HCT116 (cell line): ENCODE data around the gene RASL10A. TPM values are rescaled to one million over a fixed set of nuclear protein-coding genes. Genes with fewer than 3 reads are reported as not detected.
A peak's percentile ranks its signal among the peaks of the same experiment; 100 is the strongest.

Experiments used
- ATAC-seq: fragments of 200-7000 bp; cut with Tn5 transposase; 2 replicates; pipeline ENCODE4 v1.9.1; 2020; ENCODE audit warnings: mild to moderate bottlenecking, moderate library complexity
- BruUV-seq: library from RNA; stranded (reverse); fragments of 400-500 nt; replicated peaks from 2 replicates; lab custom pipeline; 2021; lab: Mats Ljungman, UMichigan
- CTCF ChIA-PET: fragments of 300-600 bp; sonication (Branson Sonifier 250); formaldehyde crosslinking; loops from one replicate; lab custom pipeline; 2021; ENCODE audit warnings: antibody characterized with exemption; lab: Charles Lee
- POLR2A ChIA-PET: fragments of 300-600, 350-600 bp; sonication (Branson Sonifier 250); formaldehyde crosslinking; loops from one replicate; lab custom pipeline; 2021; ENCODE audit warnings: antibody characterized with exemption; lab: Charles Lee
- RAD21 ChIA-PET, 2 experiments: fragments of 300-600 bp; sonication (Branson Sonifier 250); formaldehyde crosslinking; loops; one replicate each; lab custom pipeline; 2023; ENCODE audit warnings: low total read pairs in 2 of 2; ENCODE audit not compliant: uncharacterized antibody in 2 of 2, unreplicated experiment in 2 of 2, low non-redundant PET in 1 of 2; lab: Charles Lee
- DNase-seq: peaks from one replicate; pipeline ENCODE4 v3.0.0-alpha.2; 2010; ENCODE audit warnings: low read depth, low spot score
- H2AFZ ChIP-seq: fragments of 200-600 bp; shearing (Covaris generic), sonication (generic); 2 replicates; pipeline ENCODE4 v1.6.1; 2017; ENCODE audit warnings: low read depth, mixed run types, mixed read lengths, antibody characterized with exemption, low read length; ENCODE audit not compliant: poor library complexity, severe bottlenecking
- H3K27ac ChIP-seq: 2 replicates; pipeline ENCODE4 v1.5.1; 2012; ENCODE audit warnings: low read depth, low read length
- H3K27me3 ChIP-seq: fragments of 200-600 bp; sonication (generic); 2 replicates; pipeline ENCODE4 v1.6.1; 2016; ENCODE audit warnings: mixed run types, low read length, mixed read lengths; ENCODE audit not compliant: insufficient read depth
- H3K36me3 ChIP-seq, 2 experiments: fragments of 200-500 bp in 1 of 2; fragments of 200-600 bp in 1 of 2; sonication (Bioruptor generic) in 1 of 2; sonication (generic) in 1 of 2; 2 replicates each; pipeline versions ENCODE4 v1.5.1 to v1.6.1; 2014 to 2016; ENCODE audit warnings: low read length in 2 of 2, inconsistent platforms in 1 of 2, mixed read lengths in 1 of 2, mixed run types in 1 of 2; ENCODE audit not compliant: insufficient read depth in 2 of 2, control insufficient read depth in 1 of 2
- H3K4me1 ChIP-seq, 2 experiments: fragments of 200-600 bp in 1 of 2; sonication (generic) in 1 of 2; 2 replicates each; pipeline versions ENCODE4 v1.5.1 to v1.6.1; 2012 to 2017; ENCODE audit warnings: low read length in 2 of 2, inconsistent platforms in 1 of 2, mild to moderate bottlenecking in 1 of 2, mixed read lengths in 1 of 2, mixed run types in 1 of 2, moderate library complexity in 1 of 2; ENCODE audit not compliant: insufficient read depth in 2 of 2, control insufficient read depth in 1 of 2
- H3K4me2 ChIP-seq: fragments of 200-600 bp; sonication (generic); 2 replicates; pipeline ENCODE4 v1.6.1; 2017; ENCODE audit warnings: mixed run types, low read length, mixed read lengths
- H3K4me3 ChIP-seq, 2 experiments: fragments of 200-600 bp in 1 of 2; sonication (generic) in 1 of 2; replicated peaks in 1 of 2; 2 replicates each; pipeline ENCODE4 v1.5.1; 2011 to 2016; ENCODE audit warnings: low read length in 2 of 2, control low read depth in 1 of 2, low read depth in 1 of 2, mild to moderate bottlenecking in 1 of 2, mixed read lengths in 1 of 2, mixed run types in 1 of 2
- H3K79me2 ChIP-seq: fragments of 200-600 bp; sonication (generic); 2 replicates; pipeline ENCODE4 v1.6.1; 2017; ENCODE audit warnings: mild to moderate bottlenecking, mixed run types, low read length, moderate library complexity, mixed read lengths; ENCODE audit not compliant: insufficient read depth
- H3K9ac ChIP-seq: fragments of 200-600 bp; sonication (generic); 2 replicates; pipeline ENCODE4 v1.6.1; 2016; ENCODE audit warnings: low read length, mixed read lengths
- H3K9me2 ChIP-seq: fragments of 200-600 bp; sonication (generic), shearing (Covaris generic); 2 replicates; pipeline ENCODE4 v1.6.1; 2017; ENCODE audit warnings: mixed run types, mild to moderate bottlenecking, moderate library complexity; ENCODE audit not compliant: insufficient read depth
- H3K9me3 ChIP-seq, 2 experiments: fragments of 200-500 bp in 1 of 2; fragments of 200-600 bp in 1 of 2; sonication (Bioruptor generic) in 1 of 2; sonication (generic) in 1 of 2; 2 replicates each; pipeline ENCODE4 v1.6.1; 2014 to 2017; ENCODE audit warnings: low read length in 2 of 2, mixed read lengths in 2 of 2, inconsistent platforms in 1 of 2, low read depth in 1 of 2, mild to moderate bottlenecking in 1 of 2, mixed run types in 1 of 2, moderate library complexity in 1 of 2; ENCODE audit not compliant: control insufficient read depth in 1 of 2, insufficient read depth in 1 of 2
- H4K20me1 ChIP-seq: fragments of 200-600 bp; sonication (generic), shearing (Covaris generic); 2 replicates; pipeline ENCODE4 v1.6.1; 2017; ENCODE audit warnings: mixed run types, mild to moderate bottlenecking, moderate library complexity; ENCODE audit not compliant: insufficient read depth
- EGR1 ChIP-seq: IDR thresholded peaks from 2 replicates; pipeline ENCODE4 v1.6.1; 2012; ENCODE audit warnings: low read depth
- ELF1 ChIP-seq: IDR thresholded peaks from 2 replicates; pipeline ENCODE4 v1.6.1; 2012; ENCODE audit warnings: low read depth, borderline replicate concordance
- EZH2 ChIP-seq: fragments of 200-600 bp; sonication (generic); IDR thresholded peaks from 2 replicates; pipeline ENCODE4 v1.6.1; 2017; ENCODE audit warnings: antibody characterized with exemption, mixed run types
- FOSL1 ChIP-seq: IDR thresholded peaks from 2 replicates; pipeline ENCODE4 v1.6.1; 2012; ENCODE audit warnings: low read depth
- POLR2A ChIP-seq: IDR thresholded peaks from 2 replicates; pipeline ENCODE4 v1.7.0; 2011; ENCODE audit warnings: borderline replicate concordance; ENCODE audit not compliant: insufficient read depth, insufficient read length; ENCODE audit errors: extremely low read depth
- RAD21 ChIP-seq: IDR thresholded peaks from 2 replicates; pipeline ENCODE4 v1.6.1; 2012; ENCODE audit warnings: low read depth, mild to moderate bottlenecking
- SIN3A ChIP-seq: IDR thresholded peaks from 2 replicates; pipeline ENCODE4 v1.6.1; 2012; ENCODE audit warnings: low read depth
- TCF7L2 ChIP-seq: IDR thresholded peaks from 2 replicates; pipeline ENCODE4 v1.7.0; 2011; ENCODE audit warnings: borderline replicate concordance, inconsistent platforms; ENCODE audit not compliant: insufficient read depth, insufficient read length; ENCODE audit errors: extremely low read depth
- intact Hi-C: fragments of 100-400 bp; cut with micrococcal nuclease; formaldehyde crosslinking; loops from 2 replicates; pipeline ENCODE4 v1.10.0; 2022
- total RNA-seq: library from RNA; stranded (reverse); gene quantifications from one replicate; pipeline ENCODE4 v1.2.1, GENCODE V29; 2021; ENCODE audit not compliant: unreplicated experiment

RASL10A gene
- total RNA-seq, 1 experiment from 2014 or later = 0.96 TPM

- Histone ChIP-seq H3K36me3 (no peaks in the 10 kb centered on the region), H4K20me1 (no peaks in the 10 kb centered on the region), H3K9ac (no peak overlapping the region), H3K79me2 (no peaks in the 10 kb centered on the region), H3K4me3 (no peak overlapping the region), H3K27ac (no peak overlapping the region), H2AFZ (no peak overlapping the region), H3K27me3 (no peaks in the 10 kb centered on the region), H3K9me3 (no peaks in the 10 kb centered on the region), H3K4me2 (no peak overlapping the region), H3K9me2 (no peaks in the 10 kb centered on the region), H3K4me1 (peaks cover 0 to 15% of the 10 kb centered on the region in 2 experiments; a peak in 3 of 4 replicates)
- ChIA-PET POLR2A (no interaction called here), RAD21 (no interaction called here), CTCF (no interaction called here)
- TF ChIP-seq TCF7L2 (no peak), RAD21 (no peak), POLR2A (no peak), SIN3A (no peak), EGR1 (no peak), FOSL1 (no peak), ELF1 (no peak)
- DNase-seq = no peak
- ATAC-seq = no peak
- no TSS peak for BruUV-seq
- intact Hi-C loops = no loop called here
These were observed 788 bp upstream of the RASL10A start for GRCh38 chr22:29316141-29316828.

GRCh38 chr22:29314537-29315285, 786 bp downstream of the RASL10A start:
- BruUV-seq = no TSS peak
- no peak overlapping the region for H2AFZ ChIP-seq
- no peak overlapping the region; the same call in 1 of the 2 replicates for H3K27ac ChIP-seq

More at GRCh38 chr22:29314537-29315285, 786 bp downstream of the RASL10A start:
- H3K4me2 ChIP-seq = peak overlapping the region; percentile 57
- ATAC-seq (no peak; the same call in 1 of the 2 replicates), DNase-seq (no peak)
- H3K4me1 ChIP-seq = peaks cover 10 to 22% of the 10 kb centered on the region in 2 experiments
- POLR2A ChIA-PET = no interaction called here
- no peak overlapping the region for H3K4me3 ChIP-seq
- H4K20me1 ChIP-seq = no peaks in the 10 kb centered on the region
- no peak overlapping the region for H3K9ac ChIP-seq
- H3K9me3 ChIP-seq = no peaks in the 10 kb centered on the region
- no peaks in the 10 kb centered on the region for H3K36me3 ChIP-seq
- CTCF ChIA-PET = interaction anchor here (1.3 kb wide), 1 partner anchor 12 kb away, joined by 3 read pairs; no protein-coding TSS in a partner anchor
- no peaks in the 10 kb centered on the region for H3K9me2 ChIP-seq
- no peaks in the 10 kb centered on the region for H3K79me2 ChIP-seq
- TF ChIP-seq SIN3A (no peak), EZH2 (no peak), FOSL1 (no peak)
- intact Hi-C loops = no loop called here
- RAD21 ChIA-PET = no interaction called here
- no peaks in the 10 kb centered on the region for H3K27me3 ChIP-seq
